Measurements from ENCODE around the gene UBL4A. TPM values are rescaled to one million over a fixed set of nuclear protein-coding genes. Genes with fewer than 3 reads are reported as not detected.

The UBL4A gene
- total RNA-seq, result 42.4 and 51.3 TPM in 2 replicates

DNA sequence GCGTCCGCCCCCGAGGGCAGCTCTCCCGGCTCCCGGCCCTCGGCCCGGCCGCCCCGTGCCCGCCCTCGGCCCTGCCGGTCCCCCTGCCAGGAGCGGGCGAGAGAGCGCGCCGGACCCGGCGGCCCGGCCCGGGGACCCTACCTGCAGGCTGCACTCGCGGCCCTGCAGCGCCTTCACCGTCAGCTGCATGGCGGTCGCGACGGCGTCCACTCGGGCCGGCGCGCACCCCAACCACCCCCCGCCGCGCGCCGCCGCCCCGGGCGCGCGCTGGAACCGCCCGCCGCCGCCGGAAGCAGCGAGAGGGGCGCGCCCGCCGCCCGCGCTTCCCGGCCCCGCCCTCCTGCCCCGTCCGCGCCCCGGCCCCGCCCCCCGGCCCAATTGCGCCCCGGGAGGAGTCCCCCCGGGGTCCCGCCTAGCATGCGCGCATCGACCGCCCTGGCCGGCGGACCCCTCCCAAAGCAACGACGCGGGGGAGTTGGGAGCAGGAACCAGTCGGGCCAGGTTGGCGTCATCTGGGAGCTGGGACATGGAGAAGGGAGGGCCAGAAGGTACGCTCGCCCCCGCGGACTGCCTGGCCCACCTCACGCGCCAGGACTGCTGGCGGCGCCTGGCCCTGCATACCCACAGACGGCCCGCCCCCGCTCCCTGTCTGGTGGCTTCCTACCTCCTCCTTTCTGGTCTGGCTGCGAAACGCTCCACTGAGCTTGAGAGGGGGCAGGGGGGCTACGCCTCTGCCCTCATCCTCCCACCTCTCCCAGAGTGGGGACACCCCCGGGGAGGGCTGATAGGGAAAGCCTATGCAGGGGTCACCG is at the start of gene UBL4A:
Gene UBL4A, minus strand, starts transcription at position 220 of the 812 bp plus-strand sequence. Its CDS starts 31 bp downstream, at position 189.

DNA sequence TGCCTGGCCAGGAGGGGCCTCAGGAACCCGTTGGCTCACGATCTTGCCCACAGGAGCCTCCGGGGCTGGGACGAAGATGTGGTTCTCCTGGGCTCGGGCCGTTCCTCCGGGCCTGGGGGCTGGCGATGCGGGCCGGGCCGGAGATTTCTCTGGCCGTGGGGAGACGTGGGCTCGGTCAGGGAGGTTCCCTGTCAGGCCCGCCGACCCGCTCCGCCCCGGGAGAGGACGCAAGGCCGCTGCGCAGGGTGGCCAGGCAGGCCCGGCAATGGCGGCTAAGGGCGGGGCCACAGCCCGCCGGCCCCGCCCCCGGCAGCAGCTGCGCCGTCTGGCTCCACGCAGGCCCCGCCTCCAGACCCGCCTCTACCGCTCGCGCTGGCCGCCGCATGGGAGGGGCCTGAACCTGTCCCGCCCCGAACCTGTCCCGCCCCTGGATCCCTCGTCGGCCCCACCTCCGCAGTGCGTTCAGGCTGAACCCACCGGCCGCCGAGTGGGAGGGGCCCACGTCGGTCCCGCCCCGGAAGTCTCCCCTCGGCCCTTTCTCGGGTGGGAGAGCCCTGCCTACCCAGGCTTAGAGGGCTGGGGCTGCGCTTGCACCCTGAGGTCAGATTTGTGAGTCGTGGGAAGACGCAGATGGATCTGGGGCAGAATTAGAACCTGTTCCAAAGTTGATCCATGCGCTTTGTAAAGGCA is 29.7 kb upstream of the UBL4A start, which contains the start of gene FAM3A:
Gene FAM3A, minus strand, starts transcription at position 267 of the 690 bp plus-strand sequence. CDS start 460 bp downstream, outside the sequence.

GRCh38 chrX:154490414-154491083 is 4.1 kb upstream of the UBL4A start, which contains the start of gene SLC10A3:
SLC10A3 (minus strand) TSS chrX:154490629; CDS start chrX:154488940, 1,689 bp downstream.

DNA sequence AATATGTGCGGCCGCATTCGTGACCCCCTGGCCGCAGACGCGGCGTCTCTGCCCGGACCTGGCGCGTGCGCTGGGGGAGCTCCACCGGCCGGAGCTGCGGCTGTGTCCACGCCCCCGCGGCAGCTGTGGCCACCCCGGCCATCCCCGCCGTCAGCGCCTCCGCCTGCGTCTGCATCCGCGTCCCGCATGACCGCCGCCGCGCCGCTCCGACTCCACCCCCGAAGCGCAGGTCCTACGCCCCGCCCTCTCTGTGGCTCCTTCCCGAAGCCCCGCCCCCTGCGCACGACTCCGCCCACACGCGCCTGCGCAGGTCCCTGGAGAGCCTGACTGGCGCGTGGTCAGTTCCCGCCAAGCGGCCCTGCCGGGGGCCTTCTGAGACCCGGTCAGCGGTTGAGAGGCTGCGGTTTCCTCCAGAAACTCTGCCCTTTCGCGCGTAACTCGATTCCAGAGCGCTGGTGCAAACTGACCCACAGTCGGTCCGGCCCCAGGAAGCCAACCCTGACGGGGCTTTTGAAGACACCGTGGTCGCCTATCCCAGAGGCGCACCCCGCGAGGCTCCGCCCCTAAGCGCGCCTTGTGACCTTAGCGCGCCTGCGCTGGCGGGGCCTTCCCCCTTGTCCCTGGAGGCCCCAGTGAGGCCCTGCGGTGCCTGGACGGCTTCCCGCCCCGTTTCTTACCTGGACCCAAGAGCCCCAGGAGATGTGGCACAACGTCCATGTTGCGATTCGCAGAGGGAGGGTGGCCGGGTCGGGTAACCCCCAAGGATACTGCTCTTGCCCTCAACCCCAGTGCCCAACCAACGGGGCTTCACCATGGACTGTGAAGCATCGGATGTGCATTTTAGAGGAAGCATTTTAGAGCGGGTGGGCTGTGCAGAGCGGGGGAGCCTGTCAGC is 7.4 kb downstream of the UBL4A start, which contains the start of gene LAGE3:
Gene LAGE3, minus strand, starts transcription at position 554 of the 895 bp plus-strand sequence. Its CDS starts 366 bp downstream, at position 188.

DNA sequence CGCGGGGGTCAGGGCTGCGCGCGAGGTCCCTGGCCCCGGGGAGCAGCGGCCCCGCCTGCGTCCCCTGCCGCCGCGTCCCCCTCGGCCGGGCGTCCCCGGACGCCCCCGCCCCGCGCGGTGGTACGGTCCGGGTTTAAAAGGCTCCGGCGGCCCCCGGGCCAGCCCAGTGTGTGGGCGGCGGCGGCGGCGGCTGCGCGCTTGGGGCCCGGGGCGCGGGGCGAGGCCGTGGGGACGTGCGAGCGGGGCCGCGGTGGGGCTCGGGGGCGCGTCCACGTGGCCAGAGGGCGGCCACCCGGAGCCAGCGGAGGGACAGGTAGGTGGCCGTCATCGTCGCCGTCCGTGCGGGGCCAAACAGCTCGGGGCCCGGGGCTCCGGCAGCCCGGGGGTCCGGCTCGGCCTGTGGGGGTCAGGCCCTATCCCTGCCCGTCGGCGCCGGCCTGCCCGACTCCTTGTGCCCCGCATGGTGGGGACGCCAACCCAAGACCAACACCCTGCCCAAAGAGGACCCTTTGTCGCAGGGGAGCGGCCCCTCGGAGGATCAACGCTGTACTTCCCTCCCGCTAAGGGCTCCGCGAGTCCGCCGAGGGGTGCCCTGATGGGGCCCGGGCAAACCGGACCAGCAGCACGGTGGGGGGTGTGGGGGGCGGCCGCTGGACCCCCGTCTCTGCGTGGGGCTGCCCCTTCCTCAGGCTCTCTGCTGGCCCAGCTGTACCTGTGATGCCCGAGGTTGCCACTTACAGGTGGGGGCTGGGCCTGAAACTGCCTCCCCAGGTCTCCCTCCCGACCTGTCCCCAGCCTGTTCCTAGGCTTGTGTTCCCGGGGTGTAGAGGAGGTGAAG is 28.1 kb downstream of the UBL4A start, which contains the start of gene PLXNA3:
Gene PLXNA3, plus strand, starts transcription at position 166 of the 838 bp plus-strand sequence. CDS start 1,903 bp downstream, outside the sequence.

GRCh38 chrX:154443992-154444754 is 42.2 kb downstream of the UBL4A start, which contains the start of gene FAM50A:
FAM50A (plus strand) TSS chrX:154444141; CDS start chrX:154444236, 95 bp downstream.

GRCh38 chrX:154436983-154437752 is 49.2 kb downstream of the UBL4A start, which contains the start of gene GDI1:
GDI1 (plus strand) TSS chrX:154437154; CDS start chrX:154437255, 101 bp downstream.

Other genes starting within 250 kb of the UBL4A start
- not detected in 2 replicates for gene OPN1MW3, start 229.0 kb downstream of the UBL4A start, total RNA-seq
- gene TEX28, start 191.5 kb downstream of the UBL4A start, total RNA-seq, result under 0.01 TPM in 1 of 2 replicates, not detected in the other
- gene TKTL1, start 190.8 kb downstream of the UBL4A start, total RNA-seq, result not detected in 2 replicates
- gene FLNA, start 112.0 kb downstream of the UBL4A start, total RNA-seq, result 2,015 and 2,065 TPM in 2 replicates
- 14.7 and 18.0 TPM in 2 replicates for gene EMD, start 107.3 kb downstream of the UBL4A start, total RNA-seq
- 2,943 and 5,659 TPM in 2 replicates for gene RPL10, start 88.2 kb downstream of the UBL4A start, total RNA-seq
- 62.6 and 66.7 TPM in 2 replicates for gene DNASE1L1, start 77.4 kb downstream of the UBL4A start, total RNA-seq
- gene TAFAZZIN, start 75.1 kb downstream of the UBL4A start, total RNA-seq, result 10.4 and 13.8 TPM in 2 replicates
- 45.4 and 59.8 TPM in 2 replicates for gene ATP6AP1, start 57.9 kb downstream of the UBL4A start, total RNA-seq
- gene GDI1, start 49.5 kb downstream of the UBL4A start, total RNA-seq, result 114 and 157 TPM in 2 replicates
- 71.0 and 92.2 TPM in 2 replicates for gene FAM50A, start 42.5 kb downstream of the UBL4A start, total RNA-seq
- gene PLXNA3, start 28.3 kb downstream of the UBL4A start, total RNA-seq, result 16.3 and 23.8 TPM in 2 replicates
- 22.4 and 39.2 TPM in 2 replicates for gene LAGE3, start 7.3 kb downstream of the UBL4A start, total RNA-seq
- 20.3 and 26.8 TPM in 2 replicates for gene SLC10A3, start 4.0 kb upstream of the UBL4A start, total RNA-seq
- 31.6 and 35.5 TPM in 2 replicates for gene FAM3A, start 29.6 kb upstream of the UBL4A start, total RNA-seq
- 29.0 and 62.9 TPM in 2 replicates for gene G6PD, start 60.2 kb upstream of the UBL4A start, total RNA-seq
- 11.6 and 15.3 TPM in 2 replicates for gene IKBKG, start 61.0 kb upstream of the UBL4A start, total RNA-seq
- not detected in 2 replicates for gene CTAG1A, start 98.5 kb upstream of the UBL4A start, total RNA-seq
- gene CTAG1B, start 132.7 kb upstream of the UBL4A start, total RNA-seq, result not detected in 2 replicates
- gene CTAG2, start 167.0 kb upstream of the UBL4A start, total RNA-seq, result not detected in 2 replicates

Data from regular cardiac myocyte (primary cell).